ENCODE measurements around the gene IGFL2.
"Not testable (repeated sequence)": the region's sequence is repeated elsewhere in the genome, so short reads cannot be mapped to it uniquely, and the experiment has no call there.

IGFL2 gene

GRCh38 chr19:46189971-46190888, 42.2 kb downstream of the IGFL2 start:
- Histone ChIP-seq H3K14ac (ENCODE audit: low read length in 2 of 2) (no peak overlapping the region), H2BK15ac (ENCODE audit: low read depth, poor library complexity, severe bottlenecking) (no peak overlapping the region), H3K27me3 (ENCODE audit: control insufficient read depth in 1 of 2, insufficient read depth in 1 of 2, low read length in 2 of 2) (peaks cover 6 to 67% of the 10 kb centered on the region in 2 experiments), H3K4me1 (ENCODE audit: control insufficient read depth, insufficient read depth, low read depth, low read length) (peaks cover 17% of the 10 kb centered on the region), H4K8ac (ENCODE audit: low read length) (no peak overlapping the region), H3K4ac (ENCODE audit: low read depth in 1 of 2, low read length in 2 of 2) (no peak overlapping the region), H2BK5ac (ENCODE audit: low read depth, low read length, poor library complexity, severe bottlenecking) (no peak overlapping the region), H4K91ac (ENCODE audit: low read length) (no peak overlapping the region), H3K9ac (ENCODE audit: low read length) (no peak overlapping the region), H3K18ac (ENCODE audit: low read depth in 1 of 2, low read length in 2 of 2) (no peak overlapping the region), H3K4me3 (ENCODE audit: insufficient read depth in 1 of 2, low read depth in 1 of 2, low read length in 2 of 2) (no peak overlapping the region), H3K23ac (ENCODE audit: low read length in 2 of 2) (no peak overlapping the region), H3K27ac (ENCODE audit: low read length, poor library complexity, severe bottlenecking) (no peak overlapping the region), H3K36me3 (ENCODE audit: control insufficient read depth in 1 of 2, insufficient read depth in 2 of 2, low read depth in 1 of 2, low read length in 2 of 2) (no peaks in the 10 kb centered on the region), H3K4me2 (ENCODE audit: low read length, poor library complexity, severe bottlenecking) (no peak overlapping the region), H3K79me1 (replicated peaks; ENCODE audit: low read length, poor library complexity, severe bottlenecking) (no peaks in the 10 kb centered on the region), H2BK120ac (ENCODE audit: low read depth, low read length) (no peak overlapping the region), H3K9me3 (ENCODE audit: control insufficient read depth, low read length) (no peaks in the 10 kb centered on the region), H2AFZ (ENCODE audit: low read depth, low read length) (no peak overlapping the region), H2AK5ac (ENCODE audit: low read length, severe bottlenecking) (peak overlapping the region; percentile 58), H2BK12ac (ENCODE audit: low read length in 2 of 2) (no peak overlapping the region)
- DNase-seq: no peak
- 80% methylated on average over 7 of the region's 8 CpGs for WGBS

- H3K4ac ChIP-seq (ENCODE audit: low read depth in 1 of 2, low read length in 2 of 2): no peak overlapping the region
- no peak overlapping the region for H3K4me3 ChIP-seq (ENCODE audit: insufficient read depth in 1 of 2, low read depth in 1 of 2, low read length in 2 of 2)
- H4K91ac ChIP-seq (ENCODE audit: low read length): no peak overlapping the region
- peak overlapping the region; percentile 12 for H2AK5ac ChIP-seq (ENCODE audit: low read length, severe bottlenecking)
- no peak overlapping the region for H3K4me2 ChIP-seq (ENCODE audit: low read length, poor library complexity, severe bottlenecking)
- WGBS: 71% methylated on average over 4 of the region's 4 CpGs
- H3K4me1 ChIP-seq (ENCODE audit: control insufficient read depth, insufficient read depth, low read depth, low read length): peaks cover 14% of the 10 kb centered on the region
- no peak overlapping the region for H2AFZ ChIP-seq (ENCODE audit: low read depth, low read length)
- no peaks in the 10 kb centered on the region for H3K36me3 ChIP-seq (ENCODE audit: control insufficient read depth in 1 of 2, insufficient read depth in 2 of 2, low read depth in 1 of 2, low read length in 2 of 2)
- no peak overlapping the region for H3K9ac ChIP-seq (ENCODE audit: low read length)
- H3K14ac ChIP-seq (ENCODE audit: low read length in 2 of 2): no peak overlapping the region
- no peak overlapping the region for H2BK5ac ChIP-seq (ENCODE audit: low read depth, low read length, poor library complexity, severe bottlenecking)
- no peaks in the 10 kb centered on the region for H3K9me3 ChIP-seq (ENCODE audit: control insufficient read depth, low read length)
- no peak overlapping the region for H3K27ac ChIP-seq (ENCODE audit: low read length, poor library complexity, severe bottlenecking)
- peaks cover 10 to 74% of the 10 kb centered on the region in 2 experiments for H3K27me3 ChIP-seq (ENCODE audit: control insufficient read depth in 1 of 2, insufficient read depth in 1 of 2, low read length in 2 of 2)
- no peak for DNase-seq
- no peak overlapping the region for H3K18ac ChIP-seq (ENCODE audit: low read depth in 1 of 2, low read length in 2 of 2)
- no peaks in the 10 kb centered on the region for H3K79me1 ChIP-seq (replicated peaks; ENCODE audit: low read length, poor library complexity, severe bottlenecking)
- no peak overlapping the region for H4K8ac ChIP-seq (ENCODE audit: low read length)
- peak overlapping the region in 1 of 2 experiments; percentile 15 for H2BK12ac ChIP-seq (ENCODE audit: low read length in 2 of 2)
- no peak overlapping the region for H2BK15ac ChIP-seq (ENCODE audit: low read depth, poor library complexity, severe bottlenecking)
- H3K23ac ChIP-seq (ENCODE audit: low read length in 2 of 2): no peak overlapping the region
- no peak overlapping the region for H2BK120ac ChIP-seq (ENCODE audit: low read depth, low read length)
Measured at GRCh38 chr19:46191356-46191755, 43.3 kb downstream of the IGFL2 start.

- Histone ChIP-seq H3K27ac (ENCODE audit: low read length, poor library complexity, severe bottlenecking) (no peak overlapping the region), H2BK15ac (ENCODE audit: low read depth, poor library complexity, severe bottlenecking) (no peak overlapping the region), H3K4me1 (ENCODE audit: control insufficient read depth, insufficient read depth, low read depth, low read length) (peaks cover 14% of the 10 kb centered on the region), H3K4ac (ENCODE audit: low read depth in 1 of 2, low read length in 2 of 2) (no peak overlapping the region), H3K4me3 (ENCODE audit: insufficient read depth in 1 of 2, low read depth in 1 of 2, low read length in 2 of 2) (no peak overlapping the region), H2BK5ac (ENCODE audit: low read depth, low read length, poor library complexity, severe bottlenecking) (no peak overlapping the region), H2BK12ac (ENCODE audit: low read length in 2 of 2) (no peak overlapping the region), H4K91ac (ENCODE audit: low read length) (no peak overlapping the region), H3K27me3 (ENCODE audit: control insufficient read depth in 1 of 2, insufficient read depth in 1 of 2, low read length in 2 of 2) (peaks cover 16 to 80% of the 10 kb centered on the region in 2 experiments), H3K23ac (ENCODE audit: low read length in 2 of 2) (no peak overlapping the region), H2AFZ (ENCODE audit: low read depth, low read length) (no peak overlapping the region), H2BK120ac (ENCODE audit: low read depth, low read length) (no peak overlapping the region), H3K18ac (ENCODE audit: low read depth in 1 of 2, low read length in 2 of 2) (no peak overlapping the region), H3K9me3 (ENCODE audit: control insufficient read depth, low read length) (no peaks in the 10 kb centered on the region), H3K79me1 (replicated peaks; ENCODE audit: low read length, poor library complexity, severe bottlenecking) (no peaks in the 10 kb centered on the region), H3K14ac (ENCODE audit: low read length in 2 of 2) (no peak overlapping the region), H3K36me3 (ENCODE audit: control insufficient read depth in 1 of 2, insufficient read depth in 2 of 2, low read depth in 1 of 2, low read length in 2 of 2) (no peaks in the 10 kb centered on the region), H3K9ac (ENCODE audit: low read length) (no peak overlapping the region), H3K4me2 (ENCODE audit: low read length, poor library complexity, severe bottlenecking) (no peak overlapping the region), H2AK5ac (ENCODE audit: low read length, severe bottlenecking) (peak overlapping the region; percentile 1), H4K8ac (ENCODE audit: low read length) (no peak overlapping the region)
- DNase-seq: no peak
- WGBS: 59% methylated on average over 2 of the region's 3 CpGs
Measured at GRCh38 chr19:46191972-46192371, 43.9 kb downstream of the IGFL2 start.

- not testable (repeated sequence) for H3K36me3 ChIP-seq (ENCODE audit: control insufficient read depth in 1 of 2, insufficient read depth in 2 of 2, low read depth in 1 of 2, low read length in 2 of 2); H3K9ac ChIP-seq (ENCODE audit: low read length); H3K4me2 ChIP-seq (ENCODE audit: low read length, poor library complexity, severe bottlenecking); H4K8ac ChIP-seq (ENCODE audit: low read length); H2AFZ ChIP-seq (ENCODE audit: low read depth, low read length); H3K14ac ChIP-seq (ENCODE audit: low read length in 2 of 2); H3K23ac ChIP-seq (ENCODE audit: low read length in 2 of 2); H2BK12ac ChIP-seq (ENCODE audit: low read length in 2 of 2); H4K91ac ChIP-seq (ENCODE audit: low read length); H2BK120ac ChIP-seq (ENCODE audit: low read depth, low read length); H3K27ac ChIP-seq (ENCODE audit: low read length, poor library complexity, severe bottlenecking); H2BK15ac ChIP-seq (ENCODE audit: low read depth, poor library complexity, severe bottlenecking); H3K9me3 ChIP-seq (ENCODE audit: control insufficient read depth, low read length); H3K4ac ChIP-seq (ENCODE audit: low read depth in 1 of 2, low read length in 2 of 2); H2BK5ac ChIP-seq (ENCODE audit: low read depth, low read length, poor library complexity, severe bottlenecking); H3K79me1 ChIP-seq (replicated peaks; ENCODE audit: low read length, poor library complexity, severe bottlenecking); H2AK5ac ChIP-seq (ENCODE audit: low read length, severe bottlenecking); H3K18ac ChIP-seq (ENCODE audit: low read depth in 1 of 2, low read length in 2 of 2)
- H3K4me1 ChIP-seq (ENCODE audit: control insufficient read depth, insufficient read depth, low read depth, low read length): peaks cover 13% of the 10 kb centered on the region
- H3K27me3 ChIP-seq (ENCODE audit: control insufficient read depth in 1 of 2, insufficient read depth in 1 of 2, low read length in 2 of 2): peaks cover 22 to 81% of the 10 kb centered on the region in 2 experiments
- WGBS: 99% methylated on average over 4 of the region's 5 CpGs
- peak; percentile 39 for DNase-seq
- peak overlapping the region in 1 of 2 experiments; percentile 30 for H3K4me3 ChIP-seq (ENCODE audit: insufficient read depth in 1 of 2, low read depth in 1 of 2, low read length in 2 of 2)
Measured at GRCh38 chr19:46192626-46192991, 44.6 kb downstream of the IGFL2 start.

Data from mesenchymal stem cell (in vitro differentiated cells and primary cell).